WTC11 (cell line): ENCODE data around the gene SCN8A. TPM values are rescaled to one million over a fixed set of nuclear protein-coding genes. Genes with fewer than 3 reads are reported as not detected.

Source experiments
- ATAC-seq: fragments of 200-7000 bp; cut with Tn5 transposase; 2 replicates; pipeline ENCODE4 v1.10.0; 2021; ENCODE audit warnings: mild to moderate bottlenecking, moderate library complexity
- CTCF ChIA-PET: fragments of 300-600 bp; sonication (Branson Sonifier 250); formaldehyde crosslinking; loops from one replicate; lab custom pipeline; 2021; ENCODE audit warnings: antibody characterized with exemption; lab: Charles Lee
- POLR2A ChIA-PET: fragments of 350-600 bp; sonication (Branson Sonifier 250); formaldehyde crosslinking; loops from one replicate; lab custom pipeline; 2021; ENCODE audit warnings: antibody characterized with exemption; lab: Charles Lee
- DNase-seq: peaks from one replicate; pipeline ENCODE4 v3.0.0; 2021; ENCODE audit warnings: low spot score
- H3K27ac Mint-ChIP-seq: 2 replicates; pipeline ENCODE4 v1.8.0; 2021; ENCODE audit warnings: mixed read lengths
- H3K27me3 Mint-ChIP-seq: 2 replicates; pipeline ENCODE4 v1.8.0; 2021; ENCODE audit warnings: low read depth, mild to moderate bottlenecking, moderate library complexity, mixed read lengths
- H3K36me3 Mint-ChIP-seq: 2 replicates; pipeline ENCODE4 v1.8.0; 2021; ENCODE audit warnings: mixed read lengths
- H3K4me1 Mint-ChIP-seq: 2 replicates; pipeline ENCODE4 v1.8.0; 2022; ENCODE audit warnings: mixed read lengths
- H3K4me3 Mint-ChIP-seq: 2 replicates; pipeline ENCODE4 v1.8.0; 2021; ENCODE audit warnings: mild to moderate bottlenecking, moderate library complexity, mixed read lengths
- H3K9me3 Mint-ChIP-seq: 2 replicates; pipeline ENCODE4 v1.8.0; 2021; ENCODE audit warnings: mixed read lengths
- ATF3 ChIP-seq: sonication (generic); formaldehyde crosslinking; conservative IDR thresholded peaks from 2 replicates; pipeline ENCODE4 v1.8.1; 2022; ENCODE audit warnings: mild to moderate bottlenecking, missing genetic modification reagents
- E2F5 ChIP-seq: sonication (generic); formaldehyde crosslinking; IDR thresholded peaks from 2 replicates; pipeline ENCODE4 v1.8.1; 2022; ENCODE audit warnings: mild to moderate bottlenecking, moderate library complexity, missing genetic modification reagents
- ELF4 ChIP-seq: sonication (generic); formaldehyde crosslinking; IDR thresholded peaks from 2 replicates; pipeline ENCODE4 v1.8.1; 2022; ENCODE audit warnings: low read depth, mild to moderate bottlenecking, moderate library complexity, missing genetic modification reagents
- FOXK1 ChIP-seq: sonication (generic); formaldehyde crosslinking; IDR thresholded peaks from 2 replicates; pipeline ENCODE4 v1.8.0; 2022; ENCODE audit warnings: mild to moderate bottlenecking, moderate library complexity, missing genetic modification reagents
- HMGA2 ChIP-seq: fragments of 250-450 bp; sonication (Bioruptor Pico); IDR thresholded peaks from 2 replicates; pipeline ENCODE4 v1.4.0; 2021; ENCODE audit warnings: mild to moderate bottlenecking, moderate library complexity
- JUN ChIP-seq: sonication (generic); formaldehyde crosslinking; IDR thresholded peaks from 2 replicates; pipeline ENCODE4 v1.8.0; 2023; ENCODE audit warnings: mild to moderate bottlenecking, missing genetic modification reagents
- KAT7 ChIP-seq: sonication (generic); formaldehyde crosslinking; IDR thresholded peaks from 2 replicates; pipeline ENCODE4 v1.8.1; 2023; ENCODE audit warnings: missing genetic modification reagents, mild to moderate bottlenecking, borderline replicate concordance
- MAX ChIP-seq: sonication (generic); formaldehyde crosslinking; IDR thresholded peaks from 2 replicates; pipeline ENCODE4 v1.8.0; 2022; ENCODE audit warnings: mild to moderate bottlenecking, missing genetic modification reagents
- MYBL2 ChIP-seq: sonication (generic); formaldehyde crosslinking; IDR thresholded peaks from 2 replicates; pipeline ENCODE4 v1.8.1; 2023; ENCODE audit warnings: mild to moderate bottlenecking, moderate library complexity, missing genetic modification reagents
- NFE2L1 ChIP-seq: sonication (generic); formaldehyde crosslinking; IDR thresholded peaks from 2 replicates; pipeline ENCODE4 v1.8.1; 2023; ENCODE audit warnings: missing genetic modification reagents
- NR1H2 ChIP-seq: sonication (generic); formaldehyde crosslinking; IDR thresholded peaks from 2 replicates; pipeline ENCODE4 v1.9.0; 2021; ENCODE audit warnings: mild to moderate bottlenecking, moderate library complexity, missing genetic modification reagents
- OVOL2 ChIP-seq: fragments of 250-450 bp; sonication (Bioruptor Pico); IDR thresholded peaks from 2 replicates; pipeline ENCODE4 v1.9.0; 2021; ENCODE audit warnings: mild to moderate bottlenecking, borderline replicate concordance
- RELA ChIP-seq: sonication (generic); formaldehyde crosslinking; IDR thresholded peaks from 2 replicates; pipeline ENCODE4 v1.8.1; 2022; ENCODE audit warnings: missing genetic modification reagents, mild to moderate bottlenecking, borderline replicate concordance
- RORB ChIP-seq: fragments of 250-450 bp; sonication (Bioruptor Pico); IDR thresholded peaks from 2 replicates; pipeline ENCODE4 v1.9.0; 2021; ENCODE audit warnings: mild to moderate bottlenecking
- USF1 ChIP-seq: sonication (generic); formaldehyde crosslinking; IDR thresholded peaks from 2 replicates; pipeline ENCODE4 v1.8.0; 2022; ENCODE audit warnings: mild to moderate bottlenecking, missing genetic modification reagents
- USF2 ChIP-seq: sonication (generic); formaldehyde crosslinking; IDR thresholded peaks from 2 replicates; pipeline ENCODE4 v1.8.1; 2023; ENCODE audit warnings: mild to moderate bottlenecking, missing genetic modification reagents, moderate library complexity
- ZBTB43 ChIP-seq: sonication (generic); formaldehyde crosslinking; IDR thresholded peaks from 2 replicates; pipeline ENCODE4 v1.8.1; 2023; ENCODE audit warnings: mild to moderate bottlenecking, missing genetic modification reagents
- ZNF138 ChIP-seq: sonication (generic); formaldehyde crosslinking; conservative IDR thresholded peaks from 2 replicates; pipeline ENCODE4 v1.8.1; 2022; ENCODE audit warnings: mild to moderate bottlenecking, moderate library complexity, missing genetic modification reagents
- ZNF219 ChIP-seq: sonication (generic); formaldehyde crosslinking; IDR thresholded peaks from 2 replicates; pipeline ENCODE4 v1.8.0; 2023; ENCODE audit warnings: missing genetic modification reagents, mild to moderate bottlenecking, borderline replicate concordance
- ZNF263 ChIP-seq: sonication (generic); formaldehyde crosslinking; IDR thresholded peaks from 2 replicates; pipeline ENCODE4 v1.8.1; 2022; ENCODE audit warnings: low read depth, mild to moderate bottlenecking, moderate library complexity, missing genetic modification reagents
- ZNF423 ChIP-seq: fragments of 250-450 bp; sonication (Bioruptor Pico); IDR thresholded peaks from 2 replicates; pipeline ENCODE4 v2.1.2; 2022; ENCODE audit warnings: mild to moderate bottlenecking, moderate library complexity
- ZNF425 ChIP-seq: fragments of 250-450 bp; sonication (Bioruptor Pico); conservative IDR thresholded peaks from 2 replicates; pipeline ENCODE4 v1.9.0; 2021; ENCODE audit warnings: mild to moderate bottlenecking
- ZNF671 ChIP-seq: fragments of 250-450 bp; sonication (Bioruptor Pico); IDR thresholded peaks from 2 replicates; pipeline ENCODE4 v1.8.0; 2021; ENCODE audit warnings: mild to moderate bottlenecking
- total RNA-seq: library from RNA; stranded (reverse); gene quantifications from 3 replicates; pipeline ENCODE4 v1.2.3, GENCODE V29; 2021

The SCN8A gene
- total RNA-seq, 1 experiment from 2014 or later: 14.4 TPM

GRCh38 chr12:51705450-51705849 lies 114.4 kb downstream of the SCN8A start:
- TF ChIP-seq NR1H2 (CRISPR knock-in tag): no peak
- no peak for TF ChIP-seq MAX (CRISPR knock-in tag)
- no peak for TF ChIP-seq OVOL2
- Mint-ChIP-seq H3K4me3 (no peak overlapping the region), H3K9me3 (no peaks in the 10 kb centered on the region), H3K4me1 (no peaks in the 10 kb centered on the region), H3K27ac (no peak overlapping the region), H3K27me3 (no peaks in the 10 kb centered on the region), H3K36me3 (peaks cover 13% of the 10 kb centered on the region)
- ChIA-PET CTCF (no interaction called here), POLR2A (no interaction called here)
- ATAC-seq (no peak), DNase-seq (no peak)

GRCh38 chr12:51706206-51706605 lies 115.2 kb downstream of the SCN8A start:
- Mint-ChIP-seq H3K36me3 (peaks cover 13% of the 10 kb centered on the region), H3K4me1 (no peaks in the 10 kb centered on the region)
- POLR2A ChIA-PET: no interaction called here
- TF ChIP-seq USF2 (CRISPR knock-in tag) (no peak), USF1 (no peak), NR1H2 (CRISPR knock-in tag) (no peak), MYBL2 (CRISPR knock-in tag) (no peak), ZBTB43 (CRISPR knock-in tag) (no peak), ZNF671 (CRISPR knock-in tag) (no peak), RORB (CRISPR knock-in tag) (no peak), ZNF219 (no peak), FOXK1 (CRISPR knock-in tag) (no peak), NFE2L1 (CRISPR knock-in tag) (no peak), ZNF263 (no peak), RELA (CRISPR knock-in tag) (no peak), ZNF138 (no peak), ATF3 (CRISPR knock-in tag) (no peak), HMGA2 (no peak), KAT7 (CRISPR knock-in tag) (no peak), ZNF423 (CRISPR knock-in tag) (no peak)
- TF ChIP-seq, all 79 proteins: peak for 0
- Mint-ChIP-seq H3K27ac (no peak overlapping the region), H3K27me3 (no peaks in the 10 kb centered on the region), H3K4me3 (no peak overlapping the region), H3K9me3 (no peaks in the 10 kb centered on the region)
- CTCF ChIA-PET: no interaction called here
- ATAC-seq: no peak
- DNase-seq: no peak

- Mint-ChIP-seq H3K27me3 (no peaks in the 10 kb centered on the region), H3K27ac (no peak overlapping the region), H3K9me3 (no peaks in the 10 kb centered on the region), H3K4me3 (no peak overlapping the region), H3K36me3 (peaks cover 9% of the 10 kb centered on the region; the same call in 1 of the 2 replicates), H3K4me1 (no peaks in the 10 kb centered on the region)
- POLR2A ChIA-PET: no interaction called here
- DNase-seq: no peak
- CTCF ChIA-PET: no interaction called here
- ATAC-seq: no peak
- TF ChIP-seq E2F5 (CRISPR knock-in tag) (no peak), NR1H2 (CRISPR knock-in tag) (no peak), USF1 (no peak), JUN (CRISPR knock-in tag) (no peak), ELF4 (CRISPR knock-in tag) (no peak), ZNF425 (CRISPR knock-in tag) (no peak)
These were observed 123.6 kb downstream of the SCN8A start for GRCh38 chr12:51714666-51715065.
